SW 1271 (cell line): ENCODE data around the gene GNGT2.

Source experiments
- DNase-seq, 2 experiments: peaks; one replicate each; lab custom pipeline; 2025; lab: John Stamatoyannopoulos, UW

The GNGT2 gene

GRCh38 chr17:49229076-49229804 lies 18.9 kb upstream of the GNGT2 start:
- DNase-seq: no peak

GRCh38 chr17:49227436-49228261 lies 17.3 kb upstream of the GNGT2 start:
- peak; percentile 43 to 67 for DNase-seq

GRCh38 chr17:49226771-49227435 lies 16.5 kb upstream of the GNGT2 start:
- no peak for DNase-seq

- DNase-seq: no peak
Measured at GRCh38 chr17:49225554-49226236, 15.3 kb upstream of the GNGT2 start.

- no peak for DNase-seq
Measured at GRCh38 chr17:49224997-49225337, 14.6 kb upstream of the GNGT2 start.

GRCh38 chr17:49224198-49224996 lies 14.0 kb upstream of the GNGT2 start:
- no peak for DNase-seq

GRCh38 chr17:49223517-49224197 lies 13.3 kb upstream of the GNGT2 start:
- peak in 1 of 2 experiments; percentile 21 for DNase-seq

- DNase-seq: no peak
Measured at GRCh38 chr17:49223168-49223516, 12.8 kb upstream of the GNGT2 start.

- no peak for DNase-seq
Measured at GRCh38 chr17:49219987-49220386, 9.6 kb upstream of the GNGT2 start.

GRCh38 chr17:49218941-49219913 lies 8.9 kb upstream of the GNGT2 start:
- no peak for DNase-seq

GRCh38 chr17:49217651-49218413 lies 7.5 kb upstream of the GNGT2 start:
- no peak for DNase-seq

- DNase-seq: no peak
Measured at GRCh38 chr17:49216953-49217650, 6.7 kb upstream of the GNGT2 start.

GRCh38 chr17:49216482-49216881 lies 6.1 kb upstream of the GNGT2 start:
- no peak for DNase-seq

GRCh38 chr17:49214676-49215360 lies 4.4 kb upstream of the GNGT2 start:
- no peak for DNase-seq

GRCh38 chr17:49213847-49214246 lies 3.5 kb upstream of the GNGT2 start:
- DNase-seq: no peak

- no peak for DNase-seq
Measured at GRCh38 chr17:49213399-49213798, 3.0 kb upstream of the GNGT2 start.

- DNase-seq: no peak
Measured at GRCh38 chr17:49209061-49209571, 1.3 kb downstream of the GNGT2 start.

GRCh38 chr17:49204516-49204915 lies 5.9 kb downstream of the GNGT2 start:
- DNase-seq: no peak
